PFSK-1 (cell line): ENCODE results near the gene CHD1.

Source experiments
- FOXP2 ChIP-seq: optimal IDR thresholded peaks from 2 replicates; pipeline ENCODE3; 2011; ENCODE audit warnings: borderline replicate concordance, control low read depth, inconsistent platforms; ENCODE audit not compliant: insufficient read depth; ENCODE audit errors: extremely low read length, extremely low read depth
- POLR2AphosphoS5 ChIP-seq: IDR thresholded peaks from 2 replicates; pipeline ENCODE4 v1.6.1; 2012; ENCODE audit warnings: low read depth, mild to moderate bottlenecking, control low read depth, low read length, moderate library complexity
- SIN3A ChIP-seq: IDR thresholded peaks from 2 replicates; pipeline ENCODE4 v1.6.1; 2012; ENCODE audit warnings: mild to moderate bottlenecking, low read length, moderate library complexity, borderline replicate concordance; ENCODE audit not compliant: insufficient read depth
- TAF1 ChIP-seq: IDR thresholded peaks from 2 replicates; pipeline ENCODE4 v1.6.1; 2012; ENCODE audit warnings: low read length, control low read depth, borderline replicate concordance; ENCODE audit not compliant: insufficient read depth
- TF ChIP-seq, protein P1 (sequence below), 2 experiments: IDR thresholded peaks; 2 replicates each; pipeline versions ENCODE4 v1.6.1 to v1.8.0; 2011 to 2012; ENCODE audit warnings: low read depth in 2 of 2, low read length in 2 of 2, control low read depth in 1 of 2, inconsistent platforms in 1 of 2, mild to moderate bottlenecking in 1 of 2, moderate library complexity in 1 of 2; ENCODE audit not compliant: insufficient read depth in 1 of 2

The CHD1 gene

DNA sequence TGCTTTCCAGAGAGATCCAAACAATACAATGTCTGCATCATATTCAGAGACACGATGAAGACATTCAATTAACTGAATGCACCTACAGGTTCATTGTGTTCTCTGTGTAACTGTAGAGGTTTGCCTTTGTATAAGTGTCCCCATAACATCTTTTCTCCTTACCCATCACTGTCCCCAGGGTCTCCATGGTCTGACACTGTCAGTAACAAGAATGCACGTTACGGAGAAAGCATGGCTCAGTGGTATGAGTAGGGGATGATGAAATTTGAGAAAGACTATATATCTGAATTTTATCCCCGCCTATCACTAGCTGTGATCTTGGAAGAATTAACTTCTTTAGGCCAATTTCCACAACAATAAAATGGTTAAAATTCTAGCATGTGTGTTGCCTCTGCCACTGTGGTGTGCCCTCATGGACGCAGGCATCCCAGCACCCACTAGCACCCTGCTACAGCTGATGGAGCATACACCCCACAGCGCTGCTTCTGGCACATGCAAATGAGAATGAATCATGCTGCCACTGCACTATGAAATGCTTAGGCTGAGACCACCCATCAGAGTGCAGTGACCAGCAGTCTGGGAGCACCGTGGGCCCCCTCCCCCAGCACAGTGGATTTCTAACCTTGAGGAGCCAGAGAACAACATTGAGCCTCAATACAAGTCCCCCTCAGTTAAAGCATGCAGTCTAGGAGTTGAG lies 101.1 kb downstream of the CHD1 start:
- TF ChIP-seq FOXP2 = no peak
- TF ChIP-seq POLR2AphosphoS5 = no peak
- TF ChIP-seq SIN3A = no peak
- TF ChIP-seq, protein P1, sequence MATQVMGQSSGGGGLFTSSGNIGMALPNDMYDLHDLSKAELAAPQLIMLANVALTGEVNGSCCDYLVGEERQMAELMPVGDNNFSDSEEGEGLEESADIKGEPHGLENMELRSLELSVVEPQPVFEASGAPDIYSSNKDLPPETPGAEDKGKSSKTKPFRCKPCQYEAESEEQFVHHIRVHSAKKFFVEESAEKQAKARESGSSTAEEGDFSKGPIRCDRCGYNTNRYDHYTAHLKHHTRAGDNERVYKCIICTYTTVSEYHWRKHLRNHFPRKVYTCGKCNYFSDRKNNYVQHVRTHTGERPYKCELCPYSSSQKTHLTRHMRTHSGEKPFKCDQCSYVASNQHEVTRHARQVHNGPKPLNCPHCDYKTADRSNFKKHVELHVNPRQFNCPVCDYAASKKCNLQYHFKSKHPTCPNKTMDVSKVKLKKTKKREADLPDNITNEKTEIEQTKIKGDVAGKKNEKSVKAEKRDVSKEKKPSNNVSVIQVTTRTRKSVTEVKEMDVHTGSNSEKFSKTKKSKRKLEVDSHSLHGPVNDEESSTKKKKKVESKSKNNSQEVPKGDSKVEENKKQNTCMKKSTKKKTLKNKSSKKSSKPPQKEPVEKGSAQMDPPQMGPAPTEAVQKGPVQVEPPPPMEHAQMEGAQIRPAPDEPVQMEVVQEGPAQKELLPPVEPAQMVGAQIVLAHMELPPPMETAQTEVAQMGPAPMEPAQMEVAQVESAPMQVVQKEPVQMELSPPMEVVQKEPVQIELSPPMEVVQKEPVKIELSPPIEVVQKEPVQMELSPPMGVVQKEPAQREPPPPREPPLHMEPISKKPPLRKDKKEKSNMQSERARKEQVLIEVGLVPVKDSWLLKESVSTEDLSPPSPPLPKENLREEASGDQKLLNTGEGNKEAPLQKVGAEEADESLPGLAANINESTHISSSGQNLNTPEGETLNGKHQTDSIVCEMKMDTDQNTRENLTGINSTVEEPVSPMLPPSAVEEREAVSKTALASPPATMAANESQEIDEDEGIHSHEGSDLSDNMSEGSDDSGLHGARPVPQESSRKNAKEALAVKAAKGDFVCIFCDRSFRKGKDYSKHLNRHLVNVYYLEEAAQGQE (IDR thresholded peaks at IDR 0.05; ENCODE audit: insufficient read depth in 1 of 2, low read depth in 2 of 2, low read length in 2 of 2) = no peak
- TF ChIP-seq TAF1 = no peak

GRCh38 chr5:98827161-98827560 lies 101.6 kb downstream of the CHD1 start:
- no peak for TF ChIP-seq TAF1
- no peak for TF ChIP-seq POLR2AphosphoS5
- TF ChIP-seq, protein P1 (IDR thresholded peaks at IDR 0.05; ENCODE audit: insufficient read depth in 1 of 2, low read depth in 2 of 2, low read length in 2 of 2) = no peak
- no peak for TF ChIP-seq SIN3A
- no peak for TF ChIP-seq FOXP2

DNA sequence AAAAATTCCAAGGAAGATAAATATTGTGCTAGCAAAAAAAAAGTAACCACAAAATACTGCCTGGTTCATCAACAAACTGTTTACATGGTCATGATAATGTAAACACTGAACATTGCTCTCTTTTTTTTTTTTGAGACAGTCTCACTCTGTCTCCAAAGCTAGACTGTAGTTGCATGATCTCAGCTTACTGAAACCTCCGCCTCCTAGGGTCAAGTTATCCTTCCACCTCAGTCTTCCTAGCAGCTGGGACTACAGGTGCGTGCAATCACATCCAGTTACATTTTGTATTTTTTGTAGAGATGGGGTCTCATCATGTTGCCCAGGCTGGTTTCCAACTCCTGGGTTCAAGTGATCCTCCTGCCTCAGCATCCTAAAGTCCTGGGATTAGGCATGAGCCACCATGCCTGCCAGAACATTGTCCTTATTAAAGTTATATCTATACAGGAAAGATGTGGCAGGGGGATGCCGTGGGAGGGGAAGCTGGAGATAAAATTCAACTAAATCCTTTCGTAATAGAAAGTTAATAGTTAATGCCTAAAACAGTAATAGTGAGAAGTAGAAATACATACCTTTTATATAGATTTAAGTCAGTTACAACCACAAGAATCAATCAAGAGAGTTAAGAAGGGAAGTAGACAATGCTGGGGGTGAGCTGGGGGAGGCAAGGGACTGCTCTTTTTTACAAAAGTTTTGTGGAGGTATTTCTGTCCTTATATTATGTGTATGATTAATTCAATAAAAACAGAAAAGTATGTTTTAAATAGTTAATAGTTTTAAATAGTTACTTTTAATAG lies 103.0 kb downstream of the CHD1 start:
- TF ChIP-seq, protein P1 (IDR thresholded peaks at IDR 0.05; ENCODE audit: insufficient read depth in 1 of 2, low read depth in 2 of 2, low read length in 2 of 2) = no peak
- no peak for TF ChIP-seq TAF1
- no peak for TF ChIP-seq SIN3A
- TF ChIP-seq FOXP2 = no peak
- TF ChIP-seq POLR2AphosphoS5 = no peak

DNA sequence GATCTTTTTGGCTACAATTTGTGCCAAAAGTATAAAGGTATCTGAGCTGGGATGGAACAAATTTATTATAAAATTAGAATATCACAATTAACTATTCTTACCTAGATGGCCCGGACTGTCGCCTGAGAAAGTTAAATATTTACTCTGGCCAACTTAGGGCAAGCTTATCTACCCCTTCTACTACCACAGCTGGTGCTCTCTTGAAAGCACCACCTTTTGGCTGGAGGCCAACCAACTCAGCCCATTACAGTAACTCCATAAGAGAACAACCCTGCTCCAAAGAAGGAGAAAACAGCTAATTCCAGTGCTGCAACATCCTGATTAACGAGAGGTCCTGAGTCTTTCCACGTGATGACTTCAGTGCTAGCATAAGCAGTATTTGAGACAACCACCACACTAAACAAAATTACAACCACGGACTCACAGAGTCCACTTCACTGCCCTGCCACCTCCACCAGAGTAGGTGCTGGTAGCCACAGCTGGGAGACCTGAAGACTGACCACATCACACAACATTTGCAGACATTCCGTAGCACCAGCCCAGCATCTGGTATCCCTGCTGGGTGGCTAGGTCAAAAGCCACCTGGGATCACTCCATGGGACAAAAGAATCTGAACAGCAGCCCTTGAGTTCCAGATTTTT lies 112.1 kb downstream of the CHD1 start:
- no peak for TF ChIP-seq SIN3A
- no peak for TF ChIP-seq TAF1
- no peak for TF ChIP-seq FOXP2
- TF ChIP-seq, protein P1 (IDR thresholded peaks at IDR 0.05; ENCODE audit: insufficient read depth in 1 of 2, low read depth in 2 of 2, low read length in 2 of 2) = no peak
- no peak for TF ChIP-seq POLR2AphosphoS5
